ENCODE results near the gene IZUMO2. TPM values are rescaled to one million over a fixed set of nuclear protein-coding genes. Genes with fewer than 3 reads are reported as not detected.

The IZUMO2 gene
- not detected for polyA plus RNA-seq (2013)

- no peak within 1 kb of the TSS for H3K4me3 ChIP-seq (ENCODE audit: control insufficient read depth in 1 of 7, extremely low read depth in 1 of 7, insufficient read depth in 4 of 7, low read depth in 2 of 7, low read length in 6 of 7)
- POLR2A ChIA-PET, result no interaction called here
- 18% methylated on average over 25 of the region's 26 CpGs for WGBS (ENCODE audit: insufficient coverage)
- peaks cover 0 to 11% (median 5%) of the 10 kb centered on the region in 5 experiments for H3K9me3 ChIP-seq (ENCODE audit: control extremely low read depth in 1 of 5, control insufficient read depth in 4 of 5, insufficient read depth in 2 of 5, low read depth in 1 of 5, low read length in 4 of 5)
- H3K27ac ChIP-seq (ENCODE audit: insufficient read depth in 1 of 2, low read depth in 1 of 2, low read length in 2 of 2, poor library complexity in 1 of 2, severe bottlenecking in 2 of 2), result no peak within 1 kb of the TSS
- no peaks in the 10 kb centered on the region for H3K4me1 ChIP-seq (ENCODE audit: control extremely low read depth in 1 of 4, control insufficient read depth in 4 of 4, insufficient read depth in 4 of 4, low read length in 3 of 4)
- CTCF ChIA-PET, result no interaction called here
- no peaks in the 10 kb centered on the region for H3K36me3 ChIP-seq (ENCODE audit: control insufficient read depth in 4 of 4, insufficient read depth in 4 of 4, low read length in 3 of 4)
- H3K27me3 ChIP-seq (replicated peaks in 2 of 5; ENCODE audit: control insufficient read depth in 4 of 5, insufficient read depth in 5 of 5, low read length in 4 of 5), result peaks cover 0 to 24% (median 2%) of the 10 kb centered on the region in 5 experiments
- no peak for DNase-seq
These were observed at the start of gene IZUMO2 for GRCh38 chr19:50162988-50163387. Gene IZUMO2, minus strand, starts transcription at chr19:50163281. Its CDS starts 87 bp downstream, at chr19:50163194.

DNA sequence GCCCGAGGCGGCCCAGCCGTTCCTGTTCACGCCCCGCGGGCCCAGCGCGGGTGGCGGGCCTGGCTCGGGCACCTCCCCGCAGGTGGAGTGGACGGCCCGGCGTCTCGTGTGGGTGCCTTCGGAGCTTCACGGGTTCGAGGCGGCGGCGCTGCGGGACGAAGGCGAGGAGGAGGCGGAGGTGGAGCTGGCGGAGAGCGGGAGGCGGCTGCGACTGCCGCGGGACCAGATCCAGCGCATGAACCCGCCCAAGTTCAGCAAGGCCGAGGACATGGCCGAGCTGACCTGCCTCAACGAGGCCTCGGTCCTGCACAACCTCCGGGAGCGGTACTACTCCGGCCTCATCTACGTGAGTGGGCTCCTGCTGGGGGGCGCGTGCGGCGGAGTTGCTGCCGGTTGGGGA is 47.3 kb upstream of the IZUMO2 start:
- no peak overlapping the region for H3K27ac ChIP-seq (ENCODE audit: insufficient read depth in 1 of 2, low read depth in 1 of 2, low read length in 2 of 2, poor library complexity in 1 of 2, severe bottlenecking in 2 of 2)
- DNase-seq, result no peak
- H3K4me1 ChIP-seq (ENCODE audit: control extremely low read depth in 1 of 4, control insufficient read depth in 4 of 4, insufficient read depth in 4 of 4, low read length in 3 of 4), result no peaks in the 10 kb centered on the region
- CTCF ChIA-PET, result no interaction called here
- no peaks in the 10 kb centered on the region for H3K36me3 ChIP-seq (ENCODE audit: control insufficient read depth in 4 of 4, insufficient read depth in 4 of 4, low read length in 3 of 4)
- H3K27me3 ChIP-seq (replicated peaks in 2 of 5; ENCODE audit: control insufficient read depth in 4 of 5, insufficient read depth in 5 of 5, low read length in 4 of 5), result peaks cover 0 to 46% (median 6%) of the 10 kb centered on the region in 5 experiments
- WGBS (ENCODE audit: insufficient coverage), result 95% methylated on average over 42 of the region's 46 CpGs
- POLR2A ChIA-PET, result no interaction called here
- H3K4me3 ChIP-seq (ENCODE audit: control insufficient read depth in 1 of 7, extremely low read depth in 1 of 7, insufficient read depth in 4 of 7, low read depth in 2 of 7, low read length in 6 of 7), result no peak overlapping the region
- H3K9me3 ChIP-seq (ENCODE audit: control extremely low read depth in 1 of 5, control insufficient read depth in 4 of 5, insufficient read depth in 2 of 5, low read depth in 1 of 5, low read length in 4 of 5), result peaks cover 1 to 14% (median 7%) of the 10 kb centered on the region in 5 experiments

- DNase-seq, result peak in 1 of 3 donors; percentile 7
- Histone ChIP-seq H3K36me3 (ENCODE audit: control insufficient read depth in 4 of 4, insufficient read depth in 4 of 4, low read length in 3 of 4) (no peaks in the 10 kb centered on the region), H3K9me3 (ENCODE audit: control extremely low read depth in 1 of 5, control insufficient read depth in 4 of 5, insufficient read depth in 2 of 5, low read depth in 1 of 5, low read length in 4 of 5) (peaks cover 1 to 14% (median 7%) of the 10 kb centered on the region in 5 experiments), H3K4me3 (ENCODE audit: control insufficient read depth in 1 of 7, extremely low read depth in 1 of 7, insufficient read depth in 4 of 7, low read depth in 2 of 7, low read length in 6 of 7) (no peak overlapping the region), H3K27ac (ENCODE audit: insufficient read depth in 1 of 2, low read depth in 1 of 2, low read length in 2 of 2, poor library complexity in 1 of 2, severe bottlenecking in 2 of 2) (no peak overlapping the region), H3K4me1 (ENCODE audit: control extremely low read depth in 1 of 4, control insufficient read depth in 4 of 4, insufficient read depth in 4 of 4, low read length in 3 of 4) (no peaks in the 10 kb centered on the region), H3K27me3 (replicated peaks in 2 of 5; ENCODE audit: control insufficient read depth in 4 of 5, insufficient read depth in 5 of 5, low read length in 4 of 5) (peaks cover 2 to 46% (median 15%) of the 10 kb centered on the region in 5 experiments)
- WGBS (ENCODE audit: insufficient coverage), result 98% methylated on average over 6 of the region's 7 CpGs
- POLR2A ChIA-PET, result no interaction called here
- CTCF ChIA-PET, result no interaction called here
These were observed 46.0 kb upstream of the IZUMO2 start for GRCh38 chr19:50209131-50209530.

- peaks cover 1 to 14% (median 3%) of the 10 kb centered on the region in 5 experiments for H3K9me3 ChIP-seq (ENCODE audit: control extremely low read depth in 1 of 5, control insufficient read depth in 4 of 5, insufficient read depth in 2 of 5, low read depth in 1 of 5, low read length in 4 of 5)
- CTCF ChIA-PET, result no interaction called here
- no peak overlapping the region for H3K27ac ChIP-seq (ENCODE audit: insufficient read depth in 1 of 2, low read depth in 1 of 2, low read length in 2 of 2, poor library complexity in 1 of 2, severe bottlenecking in 2 of 2)
- H3K36me3 ChIP-seq (ENCODE audit: control insufficient read depth in 4 of 4, insufficient read depth in 4 of 4, low read length in 3 of 4), result no peaks in the 10 kb centered on the region
- no peak overlapping the region for H3K4me3 ChIP-seq (ENCODE audit: control insufficient read depth in 1 of 7, extremely low read depth in 1 of 7, insufficient read depth in 4 of 7, low read depth in 2 of 7, low read length in 6 of 7)
- DNase-seq, result no peak
- H3K27me3 ChIP-seq (replicated peaks in 2 of 5; ENCODE audit: control insufficient read depth in 4 of 5, insufficient read depth in 5 of 5, low read length in 4 of 5), result peaks cover 3 to 53% (median 21%) of the 10 kb centered on the region in 5 experiments
- peaks cover 0 to 11% (median 1%) of the 10 kb centered on the region in 4 experiments for H3K4me1 ChIP-seq (ENCODE audit: control extremely low read depth in 1 of 4, control insufficient read depth in 4 of 4, insufficient read depth in 4 of 4, low read length in 3 of 4)
- POLR2A ChIA-PET, result no interaction called here
- 100% methylated on average over 2 of the region's 2 CpGs for WGBS (ENCODE audit: insufficient coverage)
These were observed 44.6 kb upstream of the IZUMO2 start for GRCh38 chr19:50207730-50208129.

DNA sequence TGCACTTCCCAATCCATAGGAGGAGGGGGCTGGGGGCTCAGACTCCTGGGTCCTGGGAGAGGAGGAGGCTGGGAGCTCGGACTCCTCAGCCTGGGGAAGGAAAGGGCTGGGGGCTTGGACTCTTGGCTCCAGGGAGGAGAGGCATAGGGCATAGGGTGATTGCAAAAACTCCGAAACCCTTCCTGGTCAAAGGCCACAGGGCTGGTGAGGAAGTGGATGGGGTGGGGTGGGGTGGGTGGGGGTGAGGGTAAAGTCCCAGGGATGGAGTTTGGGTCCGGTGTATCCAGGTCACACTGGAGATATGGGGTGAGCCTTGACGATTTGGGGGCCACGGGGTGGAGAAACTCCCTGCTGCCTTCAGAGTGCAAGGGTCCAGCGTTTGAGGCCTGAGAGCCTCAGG is 43.1 kb upstream of the IZUMO2 start:
- H3K36me3 ChIP-seq (ENCODE audit: control insufficient read depth in 4 of 4, insufficient read depth in 4 of 4, low read length in 3 of 4), result no peaks in the 10 kb centered on the region
- whole genome bisulfite sequencing (ENCODE audit: insufficient coverage), result 81% methylated on average over 3 of the region's 6 CpGs
- peaks cover 0 to 3% (median under 1%) of the 10 kb centered on the region in 5 experiments for H3K9me3 ChIP-seq (ENCODE audit: control extremely low read depth in 1 of 5, control insufficient read depth in 4 of 5, insufficient read depth in 2 of 5, low read depth in 1 of 5, low read length in 4 of 5)
- ChIA-PET CTCF (no interaction called here), POLR2A (no interaction called here)
- H3K27ac ChIP-seq (ENCODE audit: insufficient read depth in 1 of 2, low read depth in 1 of 2, low read length in 2 of 2, poor library complexity in 1 of 2, severe bottlenecking in 2 of 2), result no peak overlapping the region
- peaks cover 5 to 64% (median 27%) of the 10 kb centered on the region in 5 experiments for H3K27me3 ChIP-seq (replicated peaks in 2 of 5; ENCODE audit: control insufficient read depth in 4 of 5, insufficient read depth in 5 of 5, low read length in 4 of 5)
- no peak overlapping the region for H3K4me3 ChIP-seq (ENCODE audit: control insufficient read depth in 1 of 7, extremely low read depth in 1 of 7, insufficient read depth in 4 of 7, low read depth in 2 of 7, low read length in 6 of 7)
- DNase-seq, result no peak
- H3K4me1 ChIP-seq (ENCODE audit: control extremely low read depth in 1 of 4, control insufficient read depth in 4 of 4, insufficient read depth in 4 of 4, low read length in 3 of 4), result peaks cover 0 to 11% (median 1%) of the 10 kb centered on the region in 4 experiments

DNA sequence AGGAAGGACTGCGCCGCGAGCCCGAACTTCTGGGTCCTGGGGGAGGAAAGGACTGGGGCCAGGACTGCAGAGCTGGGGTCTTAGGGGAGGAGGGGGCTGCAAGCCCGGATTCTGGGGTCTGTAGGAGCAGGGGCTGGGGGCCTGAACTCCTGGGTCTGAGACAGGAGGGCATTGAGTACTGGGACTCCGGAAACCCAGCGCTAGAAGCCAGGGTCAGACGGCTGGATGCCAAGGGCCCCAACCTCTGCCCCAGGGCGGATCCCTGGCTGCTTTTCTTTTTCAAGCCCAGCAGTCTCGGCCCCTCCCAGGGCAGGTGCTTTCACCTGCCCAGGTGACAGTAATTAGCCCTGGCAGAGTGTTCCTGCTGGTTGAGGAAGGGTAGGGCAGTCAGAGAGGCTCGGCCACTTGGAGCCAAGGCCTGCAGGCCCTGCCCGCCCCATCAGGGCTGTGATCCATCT is 42.6 kb upstream of the IZUMO2 start:
- CTCF ChIA-PET, result no interaction called here
- Histone ChIP-seq H3K9me3 (ENCODE audit: control extremely low read depth in 1 of 5, control insufficient read depth in 4 of 5, insufficient read depth in 2 of 5, low read depth in 1 of 5, low read length in 4 of 5) (peaks cover 0 to 4% (median 0%) of the 10 kb centered on the region in 5 experiments), H3K36me3 (ENCODE audit: control insufficient read depth in 4 of 4, insufficient read depth in 4 of 4, low read length in 3 of 4) (no peaks in the 10 kb centered on the region), H3K27ac (ENCODE audit: insufficient read depth in 1 of 2, low read depth in 1 of 2, low read length in 2 of 2, poor library complexity in 1 of 2, severe bottlenecking in 2 of 2) (no peak overlapping the region), H3K27me3 (replicated peaks in 2 of 5; ENCODE audit: control insufficient read depth in 4 of 5, insufficient read depth in 5 of 5, low read length in 4 of 5) (peaks cover 5 to 69% (median 30%) of the 10 kb centered on the region in 5 experiments), H3K4me3 (ENCODE audit: control insufficient read depth in 1 of 7, extremely low read depth in 1 of 7, insufficient read depth in 4 of 7, low read depth in 2 of 7, low read length in 6 of 7) (no peak overlapping the region), H3K4me1 (ENCODE audit: control extremely low read depth in 1 of 4, control insufficient read depth in 4 of 4, insufficient read depth in 4 of 4, low read length in 3 of 4) (peaks cover 0 to 11% (median 1%) of the 10 kb centered on the region in 4 experiments)
- POLR2A ChIA-PET, result no interaction called here
- no peak for DNase-seq
- 35% methylated on average over 4 of the region's 12 CpGs for WGBS (ENCODE audit: insufficient coverage)

GRCh38 chr19:50204811-50205675 is 42.0 kb upstream of the IZUMO2 start:
- ChIA-PET POLR2A (no interaction called here), CTCF (no interaction called here)
- Histone ChIP-seq H3K36me3 (ENCODE audit: control insufficient read depth in 4 of 4, insufficient read depth in 4 of 4, low read length in 3 of 4) (no peaks in the 10 kb centered on the region), H3K9me3 (ENCODE audit: control extremely low read depth in 1 of 5, control insufficient read depth in 4 of 5, insufficient read depth in 2 of 5, low read depth in 1 of 5, low read length in 4 of 5) (peaks cover 0 to 4% (median 0%) of the 10 kb centered on the region in 5 experiments), H3K27ac (ENCODE audit: insufficient read depth in 1 of 2, low read depth in 1 of 2, low read length in 2 of 2, poor library complexity in 1 of 2, severe bottlenecking in 2 of 2) (no peak overlapping the region), H3K4me1 (ENCODE audit: control extremely low read depth in 1 of 4, control insufficient read depth in 4 of 4, insufficient read depth in 4 of 4, low read length in 3 of 4) (peaks cover 0 to 11% (median 1%) of the 10 kb centered on the region in 4 experiments), H3K4me3 (ENCODE audit: control insufficient read depth in 1 of 7, extremely low read depth in 1 of 7, insufficient read depth in 4 of 7, low read depth in 2 of 7, low read length in 6 of 7) (no peak overlapping the region), H3K27me3 (replicated peaks in 2 of 5; ENCODE audit: control insufficient read depth in 4 of 5, insufficient read depth in 5 of 5, low read length in 4 of 5) (peaks cover 5 to 72% (median 32%) of the 10 kb centered on the region in 5 experiments)
- peak in 2 of 3 donors; percentile 18 to 36 for DNase-seq
- 9% methylated on average over 32 of the region's 49 CpGs for WGBS (ENCODE audit: insufficient coverage)
